Ishikawa (cell line): ENCODE data around the gene RGL4.

ENCODE experiments used
- CEBPB ChIP-seq: IDR thresholded peaks from 2 replicates; pipeline ENCODE4 v1.6.1; 2012
- CREB1 ChIP-seq: IDR thresholded peaks from 2 replicates; pipeline ENCODE4 v1.6.1; 2012; ENCODE audit warnings: low read depth
- EGR1 ChIP-seq: IDR thresholded peaks from 2 replicates; pipeline ENCODE4 v1.6.1; 2012
- EP300 ChIP-seq: IDR thresholded peaks from 2 replicates; pipeline ENCODE4 v1.6.1; 2012; ENCODE audit warnings: borderline replicate concordance
- FOXM1 ChIP-seq: IDR thresholded peaks from 2 replicates; pipeline ENCODE4 v1.6.1; 2012; ENCODE audit warnings: low read depth, borderline replicate concordance
- MAX ChIP-seq: IDR thresholded peaks from 2 replicates; pipeline ENCODE4 v1.6.1; 2012
- NFIC ChIP-seq: IDR thresholded peaks from 2 replicates; pipeline ENCODE4 v1.6.1; 2012
- RAD21 ChIP-seq: IDR thresholded peaks from 2 replicates; pipeline ENCODE4 v1.6.1; 2012; ENCODE audit warnings: low read depth
- REST ChIP-seq: IDR thresholded peaks from 2 replicates; pipeline ENCODE4 v1.6.1; 2012; ENCODE audit warnings: low read depth, mild to moderate bottlenecking
- TAF1 ChIP-seq: IDR thresholded peaks from 2 replicates; pipeline ENCODE4 v1.6.1; 2012; ENCODE audit warnings: low read depth, mild to moderate bottlenecking
- TCF12 ChIP-seq: IDR thresholded peaks from 2 replicates; pipeline ENCODE4 v1.6.1; 2012; ENCODE audit warnings: low read depth
- TEAD4 ChIP-seq: IDR thresholded peaks from 2 replicates; pipeline ENCODE4 v1.6.1; 2012
- USF1 ChIP-seq: IDR thresholded peaks from 2 replicates; pipeline ENCODE4 v1.6.1; 2012
- YY1 ChIP-seq: IDR thresholded peaks from 2 replicates; pipeline ENCODE4 v1.6.1; 2012; ENCODE audit warnings: low read depth
- ZBTB7A ChIP-seq: IDR thresholded peaks from 2 replicates; pipeline ENCODE4 v1.6.1; 2012; ENCODE audit warnings: low read depth

RGL4 gene

GRCh38 chr22:23708270-23708669 lies 17.5 kb downstream of the RGL4 start:
- TF ChIP-seq NFIC (no peak), CEBPB (no peak), USF1 (no peak), MAX (no peak), ZBTB7A (no peak), EP300 (no peak), CREB1 (no peak), YY1 (no peak), FOXM1 (no peak), REST (no peak), TAF1 (no peak), TCF12 (no peak), EGR1 (no peak), RAD21 (no peak), TEAD4 (no peak)

GRCh38 chr22:23709107-23709506 lies 18.3 kb downstream of the RGL4 start:
- TF ChIP-seq CREB1 (no peak), FOXM1 (no peak), RAD21 (no peak), TEAD4 (no peak), NFIC (no peak), TAF1 (no peak), YY1 (no peak), MAX (no peak), ZBTB7A (no peak), EGR1 (no peak), REST (no peak), USF1 (no peak), EP300 (no peak), CEBPB (no peak), TCF12 (no peak)

GRCh38 chr22:23712256-23712655 lies 21.4 kb downstream of the RGL4 start:
- TF ChIP-seq TEAD4 (no peak), TCF12 (no peak), CEBPB (no peak), ZBTB7A (no peak), FOXM1 (no peak), MAX (no peak), YY1 (no peak), CREB1 (no peak), USF1 (no peak), EP300 (no peak)

- TF ChIP-seq TAF1 (no peak), USF1 (no peak), FOXM1 (no peak), RAD21 (no peak)
These were observed 23.1 kb downstream of the RGL4 start for GRCh38 chr22:23713696-23714595.
